ENCODE results near the gene MSANTD1. TPM values are rescaled to one million over a fixed set of nuclear protein-coding genes. Genes with fewer than 3 reads are reported as not detected.

Gene MSANTD1
- polyA plus RNA-seq, 1 donor from 2014 or later = 12.7 TPM

DNA sequence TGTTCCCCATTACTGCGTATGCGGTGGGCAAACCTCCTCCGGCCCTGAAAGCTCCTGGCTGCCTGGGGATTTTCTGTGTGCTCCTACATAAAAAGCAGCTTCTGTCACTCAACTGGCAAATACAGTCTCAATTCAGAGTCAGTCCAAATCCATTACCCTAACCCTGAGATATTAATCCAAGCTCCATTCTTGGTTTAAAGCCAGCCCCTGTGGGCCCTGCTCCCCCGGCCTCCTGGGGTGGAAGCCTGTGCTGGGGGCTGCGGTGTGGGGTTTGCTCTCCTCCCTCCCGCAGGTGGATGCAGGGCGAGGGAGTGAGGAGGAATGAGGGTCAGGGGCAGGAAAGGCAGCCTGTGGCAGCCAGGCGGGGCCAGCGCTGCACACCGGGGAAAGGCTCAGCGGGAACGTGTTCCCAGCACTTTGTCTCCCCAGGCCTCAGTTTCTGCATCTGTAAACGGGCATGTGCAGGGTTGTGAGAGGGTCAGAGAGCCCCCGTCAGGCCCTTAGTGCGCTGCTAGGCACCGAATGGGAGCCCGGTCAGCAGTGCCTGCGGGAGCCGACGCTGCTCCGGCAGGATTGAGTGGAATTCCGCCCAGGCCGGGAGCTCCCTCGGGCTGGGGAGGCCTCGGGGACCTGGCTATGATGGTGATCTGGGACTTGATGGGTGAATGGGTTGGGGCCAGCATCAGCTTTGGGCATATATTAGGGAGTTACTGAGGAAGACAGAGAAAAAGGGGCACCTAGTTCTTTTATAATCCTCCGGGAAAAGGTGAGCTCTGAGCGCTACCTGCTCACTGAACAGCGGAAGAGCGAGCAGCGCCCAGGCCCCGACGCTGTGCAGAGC lies 37.6 kb downstream of the MSANTD1 start:
- Histone ChIP-seq H3F3A (ENCODE audit: insufficient read depth, low read length, poor library complexity, severe bottlenecking) (no peaks in the 10 kb centered on the region), H3K36me3 (ENCODE audit: insufficient read depth, low read length) (no peaks in the 10 kb centered on the region), H3K4me3 (ENCODE audit: low read length) (no peak overlapping the region), H4K20me1 (ENCODE audit: insufficient read depth) (no peaks in the 10 kb centered on the region), H3K9me2 (ENCODE audit: insufficient read depth, low read length) (no peaks in the 10 kb centered on the region), H2AFZ (ENCODE audit: low read depth, low read length) (no peak overlapping the region), H3K79me2 (replicated peaks; ENCODE audit: insufficient read depth, low read length) (no peaks in the 10 kb centered on the region), H3K27ac (ENCODE audit: low read length) (no peak overlapping the region), H3K9me3 (ENCODE audit: low read length) (peaks cover 4% of the 10 kb centered on the region), H3K4me2 (ENCODE audit: low read length) (no peak overlapping the region), H3K9ac (ENCODE audit: low read length) (no peak overlapping the region), H3K27me3 (ENCODE audit: insufficient read depth, low read depth, low read length) (no peaks in the 10 kb centered on the region)
- TF ChIP-seq EZH2 (IDR thresholded peaks at IDR 0.05; ENCODE audit: borderline replicate concordance, insufficient read depth, low read length, poor library complexity, severe bottlenecking) (no peak), MXI1 (conservative IDR thresholded peaks at IDR 0.05; ENCODE audit: poor library complexity, severe bottlenecking) (no peak), RAD21 (conservative IDR thresholded peaks at IDR 0.05) (no peak), EP300 (conservative IDR thresholded peaks at IDR 0.05; ENCODE audit: poor library complexity, severe bottlenecking) (no peak), TAF1 (IDR thresholded peaks at IDR 0.05; ENCODE audit: low read depth) (no peak), SMC3 (conservative IDR thresholded peaks at IDR 0.05; ENCODE audit: poor library complexity) (no peak), POLR2AphosphoS5 (IDR thresholded peaks at IDR 0.05) (no peak)
- TF ChIP-seq, protein P1, sequence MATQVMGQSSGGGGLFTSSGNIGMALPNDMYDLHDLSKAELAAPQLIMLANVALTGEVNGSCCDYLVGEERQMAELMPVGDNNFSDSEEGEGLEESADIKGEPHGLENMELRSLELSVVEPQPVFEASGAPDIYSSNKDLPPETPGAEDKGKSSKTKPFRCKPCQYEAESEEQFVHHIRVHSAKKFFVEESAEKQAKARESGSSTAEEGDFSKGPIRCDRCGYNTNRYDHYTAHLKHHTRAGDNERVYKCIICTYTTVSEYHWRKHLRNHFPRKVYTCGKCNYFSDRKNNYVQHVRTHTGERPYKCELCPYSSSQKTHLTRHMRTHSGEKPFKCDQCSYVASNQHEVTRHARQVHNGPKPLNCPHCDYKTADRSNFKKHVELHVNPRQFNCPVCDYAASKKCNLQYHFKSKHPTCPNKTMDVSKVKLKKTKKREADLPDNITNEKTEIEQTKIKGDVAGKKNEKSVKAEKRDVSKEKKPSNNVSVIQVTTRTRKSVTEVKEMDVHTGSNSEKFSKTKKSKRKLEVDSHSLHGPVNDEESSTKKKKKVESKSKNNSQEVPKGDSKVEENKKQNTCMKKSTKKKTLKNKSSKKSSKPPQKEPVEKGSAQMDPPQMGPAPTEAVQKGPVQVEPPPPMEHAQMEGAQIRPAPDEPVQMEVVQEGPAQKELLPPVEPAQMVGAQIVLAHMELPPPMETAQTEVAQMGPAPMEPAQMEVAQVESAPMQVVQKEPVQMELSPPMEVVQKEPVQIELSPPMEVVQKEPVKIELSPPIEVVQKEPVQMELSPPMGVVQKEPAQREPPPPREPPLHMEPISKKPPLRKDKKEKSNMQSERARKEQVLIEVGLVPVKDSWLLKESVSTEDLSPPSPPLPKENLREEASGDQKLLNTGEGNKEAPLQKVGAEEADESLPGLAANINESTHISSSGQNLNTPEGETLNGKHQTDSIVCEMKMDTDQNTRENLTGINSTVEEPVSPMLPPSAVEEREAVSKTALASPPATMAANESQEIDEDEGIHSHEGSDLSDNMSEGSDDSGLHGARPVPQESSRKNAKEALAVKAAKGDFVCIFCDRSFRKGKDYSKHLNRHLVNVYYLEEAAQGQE (IDR thresholded peaks at IDR 0.05; ENCODE audit: borderline replicate concordance) = no peak
- TF ChIP-seq, protein P2, sequence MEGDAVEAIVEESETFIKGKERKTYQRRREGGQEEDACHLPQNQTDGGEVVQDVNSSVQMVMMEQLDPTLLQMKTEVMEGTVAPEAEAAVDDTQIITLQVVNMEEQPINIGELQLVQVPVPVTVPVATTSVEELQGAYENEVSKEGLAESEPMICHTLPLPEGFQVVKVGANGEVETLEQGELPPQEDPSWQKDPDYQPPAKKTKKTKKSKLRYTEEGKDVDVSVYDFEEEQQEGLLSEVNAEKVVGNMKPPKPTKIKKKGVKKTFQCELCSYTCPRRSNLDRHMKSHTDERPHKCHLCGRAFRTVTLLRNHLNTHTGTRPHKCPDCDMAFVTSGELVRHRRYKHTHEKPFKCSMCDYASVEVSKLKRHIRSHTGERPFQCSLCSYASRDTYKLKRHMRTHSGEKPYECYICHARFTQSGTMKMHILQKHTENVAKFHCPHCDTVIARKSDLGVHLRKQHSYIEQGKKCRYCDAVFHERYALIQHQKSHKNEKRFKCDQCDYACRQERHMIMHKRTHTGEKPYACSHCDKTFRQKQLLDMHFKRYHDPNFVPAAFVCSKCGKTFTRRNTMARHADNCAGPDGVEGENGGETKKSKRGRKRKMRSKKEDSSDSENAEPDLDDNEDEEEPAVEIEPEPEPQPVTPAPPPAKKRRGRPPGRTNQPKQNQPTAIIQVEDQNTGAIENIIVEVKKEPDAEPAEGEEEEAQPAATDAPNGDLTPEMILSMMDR (IDR thresholded peaks at IDR 0.05; ENCODE audit: poor library complexity, severe bottlenecking) = no peak

DNA sequence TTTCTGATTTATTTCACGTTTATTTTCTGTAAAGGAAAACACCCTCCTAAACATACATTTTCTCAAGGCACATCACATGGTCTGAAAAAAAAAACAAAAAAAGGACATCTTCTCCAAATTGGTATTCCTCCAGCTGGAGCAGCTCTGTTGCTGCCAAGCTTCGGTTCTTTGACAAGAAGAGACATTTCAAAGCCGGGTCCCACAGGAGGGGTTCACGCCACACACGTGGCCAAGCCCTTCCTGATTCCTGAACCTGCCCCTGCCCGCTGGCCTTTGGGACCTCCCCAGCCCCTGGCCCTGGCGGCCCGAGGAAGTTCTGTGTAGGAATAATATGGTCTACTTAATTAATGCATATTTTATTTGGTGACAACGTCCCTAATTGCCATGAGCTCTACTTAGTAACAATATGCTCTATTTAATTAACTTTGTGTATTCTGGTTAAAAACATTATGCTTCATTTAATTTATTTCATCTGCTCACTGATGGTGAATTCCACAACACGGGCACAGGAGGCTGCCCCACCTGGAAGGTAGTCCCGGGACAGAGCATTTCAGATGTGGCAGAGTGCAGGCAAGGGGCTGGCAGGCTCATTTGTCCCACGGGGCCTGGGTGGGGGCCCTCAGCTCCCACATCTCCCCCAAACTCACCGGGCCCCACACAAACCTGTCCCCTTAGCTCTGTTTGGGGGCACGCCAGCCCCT lies 38.5 kb downstream of the MSANTD1 start:
- H3F3A ChIP-seq (ENCODE audit: insufficient read depth, low read length, poor library complexity, severe bottlenecking) = no peaks in the 10 kb centered on the region
- no peaks in the 10 kb centered on the region for H3K9me2 ChIP-seq (ENCODE audit: insufficient read depth, low read length)
- H3K9ac ChIP-seq (ENCODE audit: low read length) = no peak overlapping the region
- H4K20me1 ChIP-seq (ENCODE audit: insufficient read depth) = no peaks in the 10 kb centered on the region
- no peak overlapping the region for H2AFZ ChIP-seq (ENCODE audit: low read depth, low read length)
- no peak overlapping the region for H3K27ac ChIP-seq (ENCODE audit: low read length)
- TF ChIP-seq, protein P1 (IDR thresholded peaks at IDR 0.05; ENCODE audit: borderline replicate concordance) = no peak
- TF ChIP-seq POLR2AphosphoS5 (IDR thresholded peaks at IDR 0.05) = no peak
- TF ChIP-seq, protein P2 (IDR thresholded peaks at IDR 0.05; ENCODE audit: poor library complexity, severe bottlenecking) = no peak
- no peak for TF ChIP-seq TAF1 (IDR thresholded peaks at IDR 0.05; ENCODE audit: low read depth)
- no peak for TF ChIP-seq EP300 (conservative IDR thresholded peaks at IDR 0.05; ENCODE audit: poor library complexity, severe bottlenecking)
- TF ChIP-seq MXI1 (conservative IDR thresholded peaks at IDR 0.05; ENCODE audit: poor library complexity, severe bottlenecking) = no peak
- no peak for TF ChIP-seq RAD21 (conservative IDR thresholded peaks at IDR 0.05)
- no peak for TF ChIP-seq EZH2 (IDR thresholded peaks at IDR 0.05; ENCODE audit: borderline replicate concordance, insufficient read depth, low read length, poor library complexity, severe bottlenecking)
- TF ChIP-seq SMC3 (conservative IDR thresholded peaks at IDR 0.05; ENCODE audit: poor library complexity) = no peak
- peaks cover 4% of the 10 kb centered on the region for H3K9me3 ChIP-seq (ENCODE audit: low read length)
- H3K4me3 ChIP-seq (ENCODE audit: low read length) = no peak overlapping the region
- no peaks in the 10 kb centered on the region for H3K79me2 ChIP-seq (replicated peaks; ENCODE audit: insufficient read depth, low read length)
- H3K4me2 ChIP-seq (ENCODE audit: low read length) = no peak overlapping the region
- H3K27me3 ChIP-seq (ENCODE audit: insufficient read depth, low read depth, low read length) = no peaks in the 10 kb centered on the region
- H3K36me3 ChIP-seq (ENCODE audit: insufficient read depth, low read length) = no peaks in the 10 kb centered on the region

All from neural cell (in vitro differentiated cells).